Activated CD4-positive, CD25-positive, alpha-beta regulatory T cell (primary cell): ENCODE data around the gene LRMDA.
"Not testable (repeated sequence)": the region's sequence is repeated elsewhere in the genome, so short reads cannot be mapped to it uniquely, and the experiment has no call there.

Experiments
- DNase-seq, 4 experiments: peaks; one replicate each; lab custom pipeline; 2025; lab: John Stamatoyannopoulos, UW

The LRMDA gene

DNA sequence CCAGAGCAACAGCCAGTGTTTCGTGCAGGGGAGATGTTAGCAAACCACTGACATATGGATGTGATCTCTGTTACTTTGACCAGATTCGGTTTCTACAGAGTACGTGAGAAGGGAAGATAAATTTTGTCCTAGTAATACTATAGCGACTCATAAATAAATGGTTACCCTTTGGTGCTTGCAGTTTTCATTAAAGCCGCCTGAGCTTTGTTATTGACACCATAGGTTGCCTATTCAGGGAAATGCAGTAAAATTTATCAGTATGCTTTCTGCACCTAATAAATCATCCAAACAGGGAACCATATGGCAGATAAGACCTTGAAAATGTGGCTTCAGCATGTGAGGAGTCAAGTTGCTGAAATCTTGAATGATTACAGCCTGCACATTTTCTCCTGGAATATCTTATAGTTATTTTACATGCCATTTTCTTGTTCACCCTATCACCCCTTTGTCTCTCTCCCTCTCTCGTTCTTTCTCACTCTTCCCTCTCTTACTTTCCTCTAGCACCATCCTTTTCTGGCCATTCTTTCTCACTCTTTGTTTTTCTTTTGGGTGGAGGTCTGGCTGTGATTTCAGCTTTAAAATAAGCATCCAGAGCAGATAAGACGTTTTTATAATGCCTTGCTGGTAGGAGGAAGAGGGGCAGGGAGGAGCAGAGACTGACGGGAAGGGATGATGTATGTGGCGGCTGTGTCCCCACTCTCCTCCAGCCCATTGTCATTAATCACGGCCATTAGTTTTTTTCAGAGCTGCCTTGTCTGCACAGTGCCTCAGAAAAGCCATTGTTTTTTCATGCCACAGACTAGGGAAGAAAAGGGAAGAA is 182.5 kb downstream of the LRMDA start:
- no peak for DNase-seq

DNA sequence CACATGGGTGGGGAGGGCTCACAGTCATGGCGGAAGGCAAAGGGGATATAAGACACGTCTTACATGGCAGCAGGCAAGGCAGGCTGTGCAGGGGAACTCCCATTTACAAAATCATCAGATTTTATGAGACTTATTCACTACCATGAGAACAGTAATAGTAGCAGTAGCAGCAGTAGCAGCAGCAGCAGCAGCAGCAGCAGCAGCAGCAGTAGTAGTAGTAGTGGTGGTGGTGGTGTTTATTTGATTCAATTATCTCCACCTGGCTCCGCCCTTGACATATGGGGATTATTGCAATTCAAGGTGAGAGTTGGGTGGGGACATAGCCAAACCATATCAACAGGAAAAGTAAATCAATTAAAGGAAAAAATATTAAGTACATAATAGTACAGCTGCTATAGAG is 184.7 kb downstream of the LRMDA start:
- no peak for DNase-seq

DNA sequence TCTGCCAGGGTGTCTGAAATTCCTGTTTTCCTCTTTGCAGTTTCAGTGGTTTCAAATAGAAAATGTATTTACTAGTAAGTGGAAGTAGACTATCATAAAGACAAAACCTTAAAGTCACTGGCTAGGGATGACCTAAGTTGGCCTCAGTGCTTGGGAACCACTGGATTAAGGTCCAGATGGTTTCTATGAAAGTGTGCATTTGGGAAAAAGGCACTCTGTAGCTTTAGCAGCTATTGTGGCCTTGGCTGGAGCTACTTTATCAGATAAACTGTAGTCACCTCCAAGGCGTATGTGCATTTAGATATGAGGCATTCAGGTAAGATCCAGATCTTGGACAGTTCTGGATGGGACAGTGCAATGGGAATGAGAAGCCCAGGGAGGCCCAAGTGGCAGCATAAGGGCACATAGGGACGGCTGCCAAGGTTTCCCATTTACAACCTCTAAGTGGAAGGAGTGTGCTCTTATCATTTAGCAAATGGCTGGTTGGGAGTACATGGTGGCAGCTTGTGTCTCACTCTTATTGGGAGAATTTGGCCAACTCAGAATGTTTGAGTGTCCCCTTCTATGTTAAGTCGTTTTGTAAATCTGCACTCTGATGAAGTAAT is 185.6 kb downstream of the LRMDA start:
- no peak for DNase-seq

DNA sequence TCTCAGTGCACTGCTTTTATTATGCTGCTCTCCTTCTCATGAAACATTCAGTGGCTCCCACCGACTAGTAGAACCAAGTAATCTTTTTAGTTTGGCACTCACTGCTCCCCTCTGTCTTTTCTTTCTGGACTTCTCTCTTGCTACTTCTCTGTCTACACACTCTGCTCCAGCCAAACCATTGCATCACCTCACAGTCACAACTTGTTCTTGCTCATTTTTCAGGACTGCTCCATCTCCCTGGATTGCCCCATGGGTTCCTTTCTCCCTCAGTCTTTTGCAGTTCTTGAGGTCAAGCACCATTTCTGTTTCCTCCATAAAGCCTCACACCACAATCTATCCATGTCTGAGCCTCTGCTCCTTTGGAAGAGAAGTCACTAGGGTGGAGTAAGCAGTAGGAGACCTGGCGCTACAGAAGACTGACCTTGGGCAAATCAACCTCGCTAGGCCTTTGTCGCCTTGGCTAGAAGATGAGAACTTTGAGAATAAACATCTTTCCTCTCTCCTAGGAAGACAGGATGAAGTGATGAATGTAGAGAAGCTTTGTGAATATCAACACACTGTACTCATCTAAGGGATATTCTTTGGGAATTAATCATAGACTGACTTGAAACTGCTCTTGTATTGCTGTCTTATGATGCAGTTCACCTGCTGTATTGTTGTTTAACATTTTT is 186.2 kb downstream of the LRMDA start:
- no peak for DNase-seq

DNA sequence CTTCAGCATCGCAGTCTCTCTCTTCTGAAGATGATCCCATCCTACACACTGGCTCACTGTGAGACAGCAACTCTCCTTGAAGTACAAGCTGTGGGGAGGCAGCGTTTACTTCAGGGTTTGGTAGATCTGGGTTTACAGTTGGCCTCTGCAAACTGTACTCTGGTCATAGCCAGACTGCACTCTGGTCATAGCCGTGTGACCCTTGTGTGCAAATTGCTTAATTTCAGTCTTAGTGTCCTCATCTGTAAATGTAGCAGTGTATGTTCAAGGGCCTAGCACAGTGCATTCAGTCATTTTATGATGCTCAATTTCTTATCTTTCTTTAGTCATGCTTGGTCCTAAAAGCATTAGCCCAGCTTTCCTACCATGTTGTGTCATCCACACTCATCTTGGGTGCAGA is 188.2 kb downstream of the LRMDA start:
- DNase-seq: no peak

DNA sequence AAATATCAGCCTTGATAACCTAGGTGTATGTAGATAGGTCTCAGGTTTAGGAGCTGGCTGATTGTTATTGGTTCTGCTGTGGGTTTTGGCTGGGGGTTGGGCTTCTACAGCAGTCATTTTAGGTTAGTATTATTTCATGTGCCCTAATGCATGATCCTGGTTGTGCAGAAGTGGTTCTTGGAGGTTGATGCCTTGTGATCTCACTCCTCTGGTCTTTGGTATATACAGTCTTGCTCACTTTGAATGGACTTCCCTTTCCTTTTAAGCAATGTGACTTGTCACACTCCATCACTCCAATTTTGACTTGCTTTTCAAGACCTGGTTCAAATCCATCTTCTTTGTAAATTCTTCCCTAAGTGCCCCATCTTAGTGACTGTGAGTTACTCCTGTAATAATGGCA is 188.9 kb downstream of the LRMDA start:
- no peak for DNase-seq

DNA sequence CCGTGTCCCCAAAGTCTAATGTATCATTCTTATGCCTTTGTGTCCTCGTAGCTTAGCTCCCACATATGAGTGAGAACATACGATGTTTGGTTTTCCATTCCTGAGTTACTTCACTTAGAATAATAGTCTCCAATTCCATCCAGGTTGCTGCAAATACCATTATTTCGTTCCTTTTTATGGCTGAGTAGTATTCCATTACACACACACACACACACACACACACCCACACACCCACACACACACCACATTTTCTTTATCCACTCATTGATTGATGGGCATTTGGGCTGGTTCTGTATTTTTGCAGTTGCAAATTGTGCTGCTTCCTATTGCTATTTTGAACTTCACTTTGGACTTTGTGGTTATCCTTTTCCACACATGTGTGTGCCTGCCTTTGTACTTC is 189.6 kb downstream of the LRMDA start:
- DNase-seq: not testable (repeated sequence)

DNA sequence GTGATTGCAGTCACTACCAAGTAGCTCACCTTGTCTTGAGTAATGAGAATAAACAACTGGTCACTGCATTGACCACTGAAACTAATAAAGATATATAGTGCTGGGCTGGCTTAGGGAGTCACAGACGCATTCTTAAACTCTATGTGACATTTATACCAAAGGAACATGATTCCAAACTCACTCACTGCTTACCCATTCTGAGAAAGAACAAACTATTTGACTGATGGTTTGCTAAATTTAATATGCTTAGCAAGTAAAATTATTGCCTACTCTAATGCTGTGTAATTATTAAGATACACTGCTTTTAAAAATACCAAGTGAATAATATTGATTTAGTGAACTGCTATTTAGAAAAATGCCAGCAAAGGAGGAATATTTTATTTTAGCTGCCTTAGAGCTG is 191.1 kb downstream of the LRMDA start:
- no peak for DNase-seq

DNA sequence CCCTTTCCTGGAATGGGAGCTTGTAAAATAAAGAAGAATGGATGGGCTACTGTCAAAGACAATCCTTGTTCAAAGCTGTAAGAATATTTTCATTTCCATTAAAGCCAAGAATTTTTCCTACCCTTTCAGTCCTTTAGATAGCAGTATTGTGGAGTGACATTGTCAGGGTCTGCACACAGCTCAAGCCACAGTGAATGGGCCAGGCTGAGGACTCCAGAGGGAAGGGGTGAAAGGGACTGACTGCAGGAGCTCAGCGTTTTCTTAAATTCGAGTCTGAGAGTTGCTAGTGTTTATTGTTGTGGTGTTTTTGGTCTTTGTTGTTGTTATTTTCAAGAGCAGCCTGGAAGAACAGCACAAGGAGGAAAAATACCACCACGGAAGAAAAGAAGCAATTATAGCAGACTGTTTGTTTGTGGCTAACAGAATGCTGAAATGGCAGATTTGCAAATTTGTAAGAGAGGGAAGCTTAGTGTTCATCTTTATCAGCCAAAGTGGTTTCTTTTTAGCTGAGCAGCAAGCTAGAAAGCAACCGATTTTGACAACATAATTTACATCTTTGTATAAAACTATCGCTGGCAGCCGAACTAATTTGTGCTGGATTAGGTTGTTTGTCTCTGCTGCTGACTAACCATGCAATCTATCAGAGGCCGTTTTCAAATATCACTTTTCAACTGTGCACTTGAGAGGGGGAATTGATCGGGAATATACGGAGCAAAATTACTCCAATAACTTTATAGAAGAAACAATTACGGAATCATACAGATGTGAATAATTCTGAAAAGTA is 192.1 kb downstream of the LRMDA start:
- no peak for DNase-seq

DNA sequence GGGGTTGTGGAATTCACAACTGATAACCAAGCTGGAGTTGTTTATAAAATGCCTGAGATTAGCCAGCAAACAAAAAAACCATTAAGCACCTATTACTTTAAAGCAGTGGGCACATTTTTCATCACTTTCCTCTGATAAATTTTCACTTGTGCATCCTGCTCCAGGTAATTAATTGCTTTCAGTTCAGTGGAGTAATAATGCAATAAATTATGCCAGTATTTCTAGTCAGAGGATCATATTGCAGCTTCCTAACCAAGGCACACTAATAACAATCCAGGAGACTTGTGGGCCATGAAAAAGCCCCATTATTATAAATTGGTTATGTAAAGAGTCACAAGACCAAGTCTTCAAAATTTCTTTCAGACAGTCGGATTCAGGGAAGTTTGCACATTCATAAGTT is 193.2 kb downstream of the LRMDA start:
- DNase-seq: no peak

DNA sequence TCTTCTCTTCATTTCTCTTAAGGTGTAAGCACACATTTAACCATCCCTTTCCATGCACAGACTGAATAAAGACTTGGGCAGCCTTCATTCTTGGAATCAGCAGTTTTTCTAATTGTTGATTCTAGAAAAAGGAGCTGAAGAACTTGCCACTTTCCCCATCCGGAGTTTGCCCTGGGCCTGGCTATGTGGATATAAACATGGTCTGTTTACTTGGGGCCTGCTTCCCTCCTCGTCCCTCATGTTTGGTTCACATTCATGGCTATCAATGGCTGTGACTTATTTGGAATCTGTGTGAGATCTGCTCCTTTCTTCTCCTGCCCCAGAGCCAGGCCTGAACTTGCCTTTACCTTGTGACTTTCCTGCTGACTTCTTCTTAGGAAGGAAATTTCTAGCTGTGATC is 199.3 kb downstream of the LRMDA start:
- no peak for DNase-seq

DNA sequence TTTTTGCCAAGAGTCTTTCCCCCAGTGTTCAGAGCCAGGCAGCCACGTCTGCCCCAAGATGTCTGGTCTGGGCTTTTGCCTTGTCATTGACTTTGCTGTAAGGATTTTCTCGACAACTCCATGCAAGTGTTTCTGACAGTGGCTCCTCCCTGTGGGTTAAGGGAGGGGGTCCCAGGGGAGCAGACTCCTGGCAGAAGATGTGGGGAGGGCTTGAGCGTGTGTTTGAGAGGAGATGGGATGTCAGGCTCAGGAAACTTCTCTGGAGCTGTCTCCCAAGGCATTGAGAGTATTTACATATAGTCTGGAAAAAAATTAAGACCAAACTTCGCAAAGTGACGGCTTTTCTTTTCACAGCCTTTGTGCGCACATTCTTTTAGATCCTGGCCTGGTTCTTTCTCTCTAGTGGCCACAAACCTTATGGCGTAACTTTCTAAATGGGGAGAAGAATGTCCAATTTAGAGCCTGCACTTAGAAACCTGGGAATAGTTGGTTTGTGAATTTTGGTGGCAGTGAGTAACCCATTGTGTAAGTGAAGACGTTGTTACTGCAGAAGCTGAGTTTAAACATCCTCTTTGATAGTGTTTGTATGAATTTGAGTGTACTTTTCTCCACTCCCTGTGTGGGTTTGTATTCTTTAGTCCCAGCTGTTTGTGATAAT is 201.5 kb downstream of the LRMDA start:
- DNase-seq: no peak

DNA sequence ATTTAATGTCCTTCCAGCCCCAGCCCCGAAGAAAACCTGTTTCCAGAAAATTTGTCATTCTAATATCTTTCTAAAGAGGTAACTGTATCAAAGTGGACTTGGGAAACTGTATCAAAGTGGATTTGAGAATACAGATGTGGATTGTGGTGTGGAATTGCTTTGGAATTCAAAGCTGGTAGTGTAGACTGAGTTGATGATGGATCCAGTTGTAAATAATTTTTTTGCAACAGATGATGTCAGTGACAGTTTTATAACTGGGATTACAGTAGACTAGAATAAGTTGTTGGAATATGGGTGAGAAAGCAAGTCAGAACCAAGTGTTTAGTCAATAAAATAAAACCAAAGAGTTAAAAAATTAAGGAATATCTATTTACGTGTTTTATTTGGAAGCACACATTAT is 202.1 kb downstream of the LRMDA start:
- DNase-seq: no peak

DNA sequence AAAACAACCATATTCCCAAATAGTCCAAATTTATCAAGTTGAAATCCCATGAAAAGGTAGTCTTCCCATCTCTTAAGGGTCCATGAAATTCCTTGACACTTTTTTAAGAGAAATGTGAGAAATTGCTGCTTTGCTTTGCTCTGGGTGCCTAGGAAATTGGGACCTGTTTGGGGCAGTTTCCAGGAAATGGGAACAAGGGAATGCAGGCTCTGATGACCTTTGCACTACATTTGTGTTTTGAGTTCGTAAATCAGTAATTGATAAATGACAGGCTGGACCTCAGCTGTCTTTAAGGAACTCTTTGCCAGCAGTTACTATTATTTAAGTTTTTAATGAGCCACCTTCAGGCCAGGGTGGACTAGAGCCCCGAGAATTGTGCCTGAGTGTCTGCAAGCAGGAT is 203.5 kb downstream of the LRMDA start:
- no peak for DNase-seq

DNA sequence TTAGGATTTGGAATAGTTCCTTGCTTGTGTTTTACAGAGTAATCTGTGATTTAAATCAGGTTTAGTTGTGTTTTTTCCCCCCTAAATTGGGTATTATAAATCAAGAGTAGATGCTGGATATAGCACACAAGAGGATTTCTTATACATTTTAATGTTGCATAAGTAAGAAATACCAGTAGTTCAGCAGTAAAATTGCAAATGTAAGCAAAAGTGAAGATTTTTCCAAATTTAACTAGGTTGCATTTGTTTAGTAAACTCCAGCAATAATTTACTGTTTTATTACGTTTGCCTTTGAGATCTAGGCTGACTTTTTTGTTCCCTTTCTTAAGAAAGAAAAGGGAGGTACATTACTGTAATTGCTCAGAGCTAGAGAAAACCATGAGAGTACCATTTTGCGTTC is 207.3 kb downstream of the LRMDA start:
- no peak for DNase-seq

DNA sequence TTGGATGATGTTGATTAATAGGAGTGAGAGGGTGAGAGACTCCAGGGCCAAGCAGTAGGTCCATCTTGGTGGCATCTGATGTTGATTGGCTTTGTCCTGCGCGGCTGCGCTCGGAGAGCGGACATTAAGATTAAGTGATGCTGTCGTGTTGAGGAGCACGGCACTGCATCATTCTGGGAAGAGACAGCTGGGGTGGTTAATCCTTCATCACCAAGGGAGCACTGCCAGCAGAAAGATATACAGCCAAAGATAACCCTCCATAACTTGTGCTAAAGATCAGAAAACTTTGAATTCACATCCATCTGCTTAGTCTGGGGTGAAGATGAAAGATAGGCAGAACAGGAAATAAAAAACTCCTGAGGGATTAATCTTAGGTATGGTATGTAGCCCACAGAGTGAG is 208.3 kb downstream of the LRMDA start:
- no peak for DNase-seq

DNA sequence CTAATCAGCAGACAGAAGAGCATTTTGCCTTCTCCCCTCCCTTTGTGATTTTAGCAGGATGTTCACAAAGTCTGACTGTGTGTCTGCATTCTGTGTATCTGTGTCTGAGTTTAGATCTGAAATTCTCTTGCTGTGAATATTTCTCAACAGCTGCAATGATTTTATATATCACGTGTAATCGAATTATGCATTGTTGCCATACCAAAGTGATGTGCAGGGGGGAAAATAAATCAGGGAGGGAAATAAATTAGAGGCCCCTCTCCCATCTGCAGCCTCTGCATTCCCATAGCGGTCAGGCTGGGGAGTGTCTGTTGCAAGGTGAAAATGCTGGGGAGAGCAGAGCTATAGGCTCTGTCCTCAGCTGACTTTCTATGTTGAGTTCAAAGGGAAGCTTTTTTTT is 209.0 kb downstream of the LRMDA start:
- no peak for DNase-seq

DNA sequence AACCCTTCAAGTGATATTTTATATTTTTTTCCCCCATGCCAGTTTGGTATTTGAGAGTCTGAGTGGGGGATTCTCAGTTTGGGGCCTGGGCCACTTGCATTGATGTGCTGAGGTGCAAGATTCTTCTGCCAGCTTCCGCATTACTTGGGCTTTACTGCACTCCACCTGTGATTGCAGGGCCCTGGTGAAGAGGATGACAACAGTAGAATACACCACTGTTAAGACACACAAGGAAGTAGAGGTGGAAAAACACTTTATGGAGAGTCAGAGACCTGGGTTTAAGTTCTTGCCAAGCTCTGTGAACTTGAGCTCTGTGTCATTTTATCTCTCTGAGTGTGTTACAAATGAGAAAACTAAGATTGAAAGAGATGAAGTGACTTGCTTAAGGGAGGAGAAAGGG is 209.4 kb downstream of the LRMDA start:
- no peak for DNase-seq

DNA sequence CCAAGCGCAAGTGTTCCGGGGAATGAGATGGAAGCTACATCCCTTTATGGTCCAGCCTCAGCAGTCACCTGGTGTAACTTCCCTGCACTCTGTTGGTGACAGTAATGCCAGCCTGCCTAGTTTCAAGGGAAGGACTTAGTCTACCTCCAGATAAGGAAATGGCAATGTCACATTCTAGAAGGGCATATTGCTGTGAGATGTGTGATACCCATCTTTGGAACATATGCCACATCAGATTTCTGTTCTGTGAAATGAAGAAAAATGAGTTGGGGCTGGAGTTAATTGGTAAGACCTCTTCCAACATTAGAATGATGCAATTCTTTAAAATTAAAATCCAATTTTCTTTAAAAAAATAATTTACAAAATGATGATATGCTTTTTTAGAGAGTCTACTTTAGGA is 212.0 kb downstream of the LRMDA start:
- DNase-seq: no peak

DNA sequence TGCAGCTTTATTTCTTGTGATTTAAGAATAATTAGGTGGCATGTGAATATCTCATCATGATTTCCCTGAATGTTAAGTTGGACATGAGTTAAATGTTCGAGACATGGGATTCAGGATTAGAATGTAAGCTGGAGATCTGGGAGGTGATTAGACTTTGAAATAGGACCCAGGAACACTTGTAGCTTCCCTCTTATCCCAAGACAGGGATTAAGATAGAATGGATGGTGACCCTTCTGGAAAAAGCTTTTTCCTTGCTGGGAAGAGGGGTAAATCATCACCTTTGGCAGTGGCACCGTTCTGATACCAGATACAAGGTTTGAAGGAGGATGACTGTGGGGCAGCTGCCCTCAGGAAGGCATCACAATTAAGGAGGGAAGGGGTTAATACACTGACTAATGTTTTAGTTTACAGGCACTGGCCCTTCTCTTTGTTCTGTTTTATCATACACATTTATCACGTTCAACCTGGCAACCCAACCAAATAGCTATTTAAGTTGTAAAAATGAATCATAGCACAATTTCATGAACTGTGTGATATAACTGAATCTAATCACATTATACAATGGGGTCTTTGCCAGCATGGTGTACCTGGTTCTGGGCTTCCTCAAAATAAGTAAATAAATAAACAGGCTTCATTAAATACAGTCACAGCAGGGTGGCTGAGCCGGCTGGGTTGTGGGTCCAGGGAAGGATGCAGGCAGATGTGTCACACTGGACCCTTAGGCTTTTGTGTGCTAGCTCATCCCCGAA is 212.7 kb downstream of the LRMDA start:
- DNase-seq: no peak

DNA sequence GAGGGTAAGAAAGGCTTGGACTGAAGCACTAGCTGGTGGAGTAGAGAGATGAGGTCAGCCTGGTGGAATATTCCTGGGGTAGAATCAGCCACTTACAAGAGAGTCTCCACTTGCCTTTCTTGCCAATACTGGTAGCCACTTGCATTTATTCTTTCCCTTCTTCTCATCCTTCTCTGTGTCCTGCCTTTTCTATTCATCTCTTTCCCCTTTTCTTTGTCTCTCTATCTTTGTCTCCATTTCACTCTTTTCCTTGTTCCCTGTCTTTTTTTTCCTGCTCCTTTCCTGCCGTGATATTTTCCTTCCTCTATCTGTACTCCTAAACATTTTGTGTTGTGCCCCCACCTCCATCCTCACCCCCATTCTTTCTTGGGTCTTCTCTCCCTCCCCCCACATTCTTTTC is 214.3 kb downstream of the LRMDA start:
- DNase-seq: no peak
